ENCODE results near the gene CAV3. TPM values are rescaled to one million over a fixed set of nuclear protein-coding genes. Genes with fewer than 3 reads are reported as not detected.

The CAV3 gene
- total and polyA plus RNA-seq, 2 experiments from 2014 or later: not detected

DNA sequence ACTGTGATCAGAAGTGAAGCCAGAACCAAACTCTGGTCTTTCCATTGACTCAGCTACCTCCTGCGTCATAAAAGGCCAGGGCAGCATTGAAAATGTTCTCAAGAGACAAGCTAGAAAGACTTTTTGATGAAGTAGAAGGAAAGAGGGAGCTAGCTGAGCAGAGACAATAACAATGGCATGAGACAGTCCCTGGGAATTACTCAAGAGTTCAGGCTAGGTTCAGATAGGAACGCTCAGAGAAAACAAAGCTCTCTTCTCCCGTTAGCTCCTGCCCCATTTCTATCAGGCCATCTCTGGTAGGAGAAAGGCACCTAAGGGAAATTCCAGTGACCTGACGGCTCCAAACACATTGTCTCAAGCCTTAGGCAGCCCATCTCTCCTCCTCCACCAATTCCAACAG is 42.8 kb downstream of the CAV3 start:
- Histone ChIP-seq H3F3A (replicated peaks; ENCODE audit: low read depth) (peaks cover 8% of the 10 kb centered on the region; the same call in 1 of the 2 replicates), H3K36me3 (ENCODE audit: insufficient read depth) (no peaks in the 10 kb centered on the region), H3K4me3 (no peak overlapping the region), H3K9me2 (ENCODE audit: insufficient read depth) (0 out of 2 replicates have a peak, but pooled peaks cover 9% of the 10 kb centered on the region), H2AFZ (no peak overlapping the region), H3K27ac (ENCODE audit: low read depth) (no peak overlapping the region), H3K79me2 (replicated peaks; ENCODE audit: insufficient read depth) (no peaks in the 10 kb centered on the region), H3K4me2 (no peak overlapping the region), H3K4me1 (ENCODE audit: insufficient read depth) (peaks cover 24% of the 10 kb centered on the region), H3K27me3 (ENCODE audit: insufficient read depth) (no peaks in the 10 kb centered on the region), H4K20me1 (replicated peaks; ENCODE audit: insufficient read depth) (no peaks in the 10 kb centered on the region; the same call in 1 of the 2 replicates)
- Mint-ChIP-seq H3K36me3 (ENCODE audit: low read depth) (no peaks in the 10 kb centered on the region), H3K9me3 (no peaks in the 10 kb centered on the region; the same call in 2 of the 3 replicates), H3K27me3 (ENCODE audit: insufficient read depth, low read depth, poor library complexity) (peaks cover 3% of the 10 kb centered on the region), H3K4me1 (peaks cover 4% of the 10 kb centered on the region), H3K4me3 (no peak overlapping the region), H3K27ac (no peak overlapping the region)
- TF ChIP-seq, protein P1, sequence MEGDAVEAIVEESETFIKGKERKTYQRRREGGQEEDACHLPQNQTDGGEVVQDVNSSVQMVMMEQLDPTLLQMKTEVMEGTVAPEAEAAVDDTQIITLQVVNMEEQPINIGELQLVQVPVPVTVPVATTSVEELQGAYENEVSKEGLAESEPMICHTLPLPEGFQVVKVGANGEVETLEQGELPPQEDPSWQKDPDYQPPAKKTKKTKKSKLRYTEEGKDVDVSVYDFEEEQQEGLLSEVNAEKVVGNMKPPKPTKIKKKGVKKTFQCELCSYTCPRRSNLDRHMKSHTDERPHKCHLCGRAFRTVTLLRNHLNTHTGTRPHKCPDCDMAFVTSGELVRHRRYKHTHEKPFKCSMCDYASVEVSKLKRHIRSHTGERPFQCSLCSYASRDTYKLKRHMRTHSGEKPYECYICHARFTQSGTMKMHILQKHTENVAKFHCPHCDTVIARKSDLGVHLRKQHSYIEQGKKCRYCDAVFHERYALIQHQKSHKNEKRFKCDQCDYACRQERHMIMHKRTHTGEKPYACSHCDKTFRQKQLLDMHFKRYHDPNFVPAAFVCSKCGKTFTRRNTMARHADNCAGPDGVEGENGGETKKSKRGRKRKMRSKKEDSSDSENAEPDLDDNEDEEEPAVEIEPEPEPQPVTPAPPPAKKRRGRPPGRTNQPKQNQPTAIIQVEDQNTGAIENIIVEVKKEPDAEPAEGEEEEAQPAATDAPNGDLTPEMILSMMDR (conservative IDR thresholded peaks at IDR 0.05; ENCODE audit: low read depth in 2 of 2): no peak
- TF ChIP-seq ZNF331 (CRISPR knock-in tag; IDR thresholded peaks at IDR 0.05; ENCODE audit: low read depth) (no peak), JUNB (IDR thresholded peaks at IDR 0.05; ENCODE audit: unreplicated experiment) (no peak), CREB1 (CRISPR knock-in tag; IDR thresholded peaks at IDR 0.05; ENCODE audit: low read depth) (no peak), NANOG (IDR thresholded peaks at IDR 0.05; ENCODE audit: borderline replicate concordance) (no peak), POLR2AphosphoS5 (IDR thresholded peaks at IDR 0.05; ENCODE audit: low read depth) (no peak), STAT1 (IDR thresholded peaks at IDR 0.05; ENCODE audit: unreplicated experiment) (no peak), EZH2 (IDR thresholded peaks at IDR 0.05; ENCODE audit: low read depth, unreplicated experiment) (no peak), ZNF114 (CRISPR knock-in tag; IDR thresholded peaks at IDR 0.05) (no peak), EZH2phosphoT487 (IDR thresholded peaks at IDR 0.05; ENCODE audit: unreplicated experiment) (no peak)
- TF ChIP-seq, protein P2, sequence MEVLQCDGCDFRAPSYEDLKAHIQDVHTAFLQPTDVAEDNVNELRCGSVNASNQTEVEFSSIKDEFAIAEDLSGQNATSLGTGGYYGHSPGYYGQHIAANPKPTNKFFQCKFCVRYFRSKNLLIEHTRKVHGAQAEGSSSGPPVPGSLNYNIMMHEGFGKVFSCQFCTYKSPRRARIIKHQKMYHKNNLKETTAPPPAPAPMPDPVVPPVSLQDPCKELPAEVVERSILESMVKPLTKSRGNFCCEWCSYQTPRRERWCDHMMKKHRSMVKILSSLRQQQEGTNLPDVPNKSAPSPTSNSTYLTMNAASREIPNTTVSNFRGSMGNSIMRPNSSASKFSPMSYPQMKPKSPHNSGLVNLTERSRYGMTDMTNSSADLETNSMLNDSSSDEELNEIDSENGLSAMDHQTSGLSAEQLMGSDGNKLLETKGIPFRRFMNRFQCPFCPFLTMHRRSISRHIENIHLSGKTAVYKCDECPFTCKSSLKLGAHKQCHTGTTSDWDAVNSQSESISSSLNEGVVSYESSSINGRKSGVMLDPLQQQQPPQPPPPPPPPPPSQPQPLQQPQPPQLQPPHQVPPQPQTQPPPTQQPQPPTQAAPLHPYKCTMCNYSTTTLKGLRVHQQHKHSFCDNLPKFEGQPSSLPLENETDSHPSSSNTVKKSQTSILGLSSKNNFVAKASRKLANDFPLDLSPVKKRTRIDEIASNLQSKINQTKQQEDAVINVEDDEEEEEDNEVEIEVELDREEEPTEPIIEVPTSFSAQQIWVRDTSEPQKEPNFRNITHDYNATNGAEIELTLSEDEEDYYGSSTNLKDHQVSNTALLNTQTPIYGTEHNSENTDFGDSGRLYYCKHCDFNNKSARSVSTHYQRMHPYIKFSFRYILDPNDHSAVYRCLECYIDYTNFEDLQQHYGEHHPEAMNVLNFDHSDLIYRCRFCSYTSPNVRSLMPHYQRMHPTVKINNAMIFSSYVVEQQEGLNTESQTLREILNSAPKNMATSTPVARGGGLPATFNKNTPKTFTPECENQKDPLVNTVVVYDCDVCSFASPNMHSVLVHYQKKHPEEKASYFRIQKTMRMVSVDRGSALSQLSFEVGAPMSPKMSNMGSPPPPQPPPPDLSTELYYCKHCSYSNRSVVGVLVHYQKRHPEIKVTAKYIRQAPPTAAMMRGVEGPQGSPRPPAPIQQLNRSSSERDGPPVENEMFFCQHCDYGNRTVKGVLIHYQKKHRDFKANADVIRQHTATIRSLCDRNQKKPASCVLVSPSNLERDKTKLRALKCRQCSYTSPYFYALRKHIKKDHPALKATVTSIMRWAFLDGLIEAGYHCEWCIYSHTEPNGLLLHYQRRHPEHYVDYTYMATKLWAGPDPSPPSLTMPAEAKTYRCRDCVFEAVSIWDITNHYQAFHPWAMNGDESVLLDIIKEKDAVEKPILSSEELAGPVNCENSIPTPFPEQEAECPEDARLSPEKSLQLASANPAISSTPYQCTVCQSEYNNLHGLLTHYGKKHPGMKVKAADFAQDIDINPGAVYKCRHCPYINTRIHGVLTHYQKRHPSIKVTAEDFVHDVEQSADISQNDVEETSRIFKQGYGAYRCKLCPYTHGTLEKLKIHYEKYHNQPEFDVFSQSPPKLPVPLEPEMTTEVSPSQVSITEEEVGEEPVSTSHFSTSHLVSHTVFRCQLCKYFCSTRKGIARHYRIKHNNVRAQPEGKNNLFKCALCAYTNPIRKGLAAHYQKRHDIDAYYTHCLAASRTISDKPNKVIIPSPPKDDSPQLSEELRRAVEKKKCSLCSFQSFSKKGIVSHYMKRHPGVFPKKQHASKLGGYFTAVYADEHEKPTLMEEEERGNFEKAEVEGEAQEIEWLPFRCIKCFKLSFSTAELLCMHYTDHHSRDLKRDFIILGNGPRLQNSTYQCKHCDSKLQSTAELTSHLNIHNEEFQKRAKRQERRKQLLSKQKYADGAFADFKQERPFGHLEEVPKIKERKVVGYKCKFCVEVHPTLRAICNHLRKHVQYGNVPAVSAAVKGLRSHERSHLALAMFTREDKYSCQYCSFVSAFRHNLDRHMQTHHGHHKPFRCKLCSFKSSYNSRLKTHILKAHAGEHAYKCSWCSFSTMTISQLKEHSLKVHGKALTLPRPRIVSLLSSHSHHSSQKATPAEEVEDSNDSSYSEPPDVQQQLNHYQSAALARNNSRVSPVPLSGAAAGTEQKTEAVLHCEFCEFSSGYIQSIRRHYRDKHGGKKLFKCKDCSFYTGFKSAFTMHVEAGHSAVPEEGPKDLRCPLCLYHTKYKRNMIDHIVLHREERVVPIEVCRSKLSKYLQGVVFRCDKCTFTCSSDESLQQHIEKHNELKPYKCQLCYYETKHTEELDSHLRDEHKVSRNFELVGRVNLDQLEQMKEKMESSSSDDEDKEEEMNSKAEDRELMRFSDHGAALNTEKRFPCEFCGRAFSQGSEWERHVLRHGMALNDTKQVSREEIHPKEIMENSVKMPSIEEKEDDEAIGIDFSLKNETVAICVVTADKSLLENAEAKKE (CRISPR knock-in tag; IDR thresholded peaks at IDR 0.05): no peak
- TF ChIP-seq, protein P3, sequence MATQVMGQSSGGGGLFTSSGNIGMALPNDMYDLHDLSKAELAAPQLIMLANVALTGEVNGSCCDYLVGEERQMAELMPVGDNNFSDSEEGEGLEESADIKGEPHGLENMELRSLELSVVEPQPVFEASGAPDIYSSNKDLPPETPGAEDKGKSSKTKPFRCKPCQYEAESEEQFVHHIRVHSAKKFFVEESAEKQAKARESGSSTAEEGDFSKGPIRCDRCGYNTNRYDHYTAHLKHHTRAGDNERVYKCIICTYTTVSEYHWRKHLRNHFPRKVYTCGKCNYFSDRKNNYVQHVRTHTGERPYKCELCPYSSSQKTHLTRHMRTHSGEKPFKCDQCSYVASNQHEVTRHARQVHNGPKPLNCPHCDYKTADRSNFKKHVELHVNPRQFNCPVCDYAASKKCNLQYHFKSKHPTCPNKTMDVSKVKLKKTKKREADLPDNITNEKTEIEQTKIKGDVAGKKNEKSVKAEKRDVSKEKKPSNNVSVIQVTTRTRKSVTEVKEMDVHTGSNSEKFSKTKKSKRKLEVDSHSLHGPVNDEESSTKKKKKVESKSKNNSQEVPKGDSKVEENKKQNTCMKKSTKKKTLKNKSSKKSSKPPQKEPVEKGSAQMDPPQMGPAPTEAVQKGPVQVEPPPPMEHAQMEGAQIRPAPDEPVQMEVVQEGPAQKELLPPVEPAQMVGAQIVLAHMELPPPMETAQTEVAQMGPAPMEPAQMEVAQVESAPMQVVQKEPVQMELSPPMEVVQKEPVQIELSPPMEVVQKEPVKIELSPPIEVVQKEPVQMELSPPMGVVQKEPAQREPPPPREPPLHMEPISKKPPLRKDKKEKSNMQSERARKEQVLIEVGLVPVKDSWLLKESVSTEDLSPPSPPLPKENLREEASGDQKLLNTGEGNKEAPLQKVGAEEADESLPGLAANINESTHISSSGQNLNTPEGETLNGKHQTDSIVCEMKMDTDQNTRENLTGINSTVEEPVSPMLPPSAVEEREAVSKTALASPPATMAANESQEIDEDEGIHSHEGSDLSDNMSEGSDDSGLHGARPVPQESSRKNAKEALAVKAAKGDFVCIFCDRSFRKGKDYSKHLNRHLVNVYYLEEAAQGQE (IDR thresholded peaks at IDR 0.05; ENCODE audit: unreplicated experiment): no peak
- TF ChIP-seq, protein P4, sequence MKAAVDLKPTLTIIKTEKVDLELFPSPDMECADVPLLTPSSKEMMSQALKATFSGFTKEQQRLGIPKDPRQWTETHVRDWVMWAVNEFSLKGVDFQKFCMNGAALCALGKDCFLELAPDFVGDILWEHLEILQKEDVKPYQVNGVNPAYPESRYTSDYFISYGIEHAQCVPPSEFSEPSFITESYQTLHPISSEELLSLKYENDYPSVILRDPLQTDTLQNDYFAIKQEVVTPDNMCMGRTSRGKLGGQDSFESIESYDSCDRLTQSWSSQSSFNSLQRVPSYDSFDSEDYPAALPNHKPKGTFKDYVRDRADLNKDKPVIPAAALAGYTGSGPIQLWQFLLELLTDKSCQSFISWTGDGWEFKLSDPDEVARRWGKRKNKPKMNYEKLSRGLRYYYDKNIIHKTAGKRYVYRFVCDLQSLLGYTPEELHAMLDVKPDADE (IDR thresholded peaks at IDR 0.05): no peak
- ATAC-seq (no peak), DNase-seq (ENCODE audit: low spot score) (no peak)

Measured in GM23338 (cell line).